Suprapubic skin (tissue), 4 donors: Measurements from ENCODE around the gene TMEM163. TPM values are rescaled to one million over a fixed set of nuclear protein-coding genes. Genes with fewer than 3 reads are reported as not detected.
"Not testable (repeated sequence)": the region's sequence is repeated elsewhere in the genome, so short reads cannot be mapped to it uniquely, and the experiment has no call there.

Experiments used
- DNase-seq, 2 donors: peaks; one replicate each; pipeline ENCODE4 v3.0.0-alpha.2; 2019; ENCODE audit warnings: low spot score in 2 of 2
- H3K27ac ChIP-seq: fragments of 200-600 bp; sonication (generic); one replicate; pipeline ENCODE4 v1.5.1; 2019
- H3K27me3 ChIP-seq: fragments of 200-600 bp; sonication (generic); one replicate; pipeline ENCODE4 v1.5.1; 2019
- H3K36me3 ChIP-seq: fragments of 200-600 bp; sonication (generic); one replicate; pipeline ENCODE4 v1.5.1; 2019
- H3K4me1 ChIP-seq: fragments of 200-600 bp; sonication (generic); one replicate; pipeline ENCODE4 v1.5.1; 2019
- H3K4me3 ChIP-seq: fragments of 200-600 bp; sonication (generic); one replicate; pipeline ENCODE4 v1.5.1; 2019; ENCODE audit warnings: mild to moderate bottlenecking
- H3K9me3 ChIP-seq: fragments of 200-600 bp; sonication (generic); one replicate; pipeline ENCODE4 v1.5.1; 2019
- EP300 ChIP-seq: sonication (generic); formaldehyde crosslinking; IDR thresholded peaks from one replicate; pipeline ENCODE4 v1.6.1; 2017; ENCODE audit warnings: antibody characterized with exemption
- POLR2A ChIP-seq, 2 donors: fragments of 450-650 bp; IDR thresholded peaks; one replicate each; pipeline ENCODE4 v1.6.1; 2017; ENCODE audit warnings: antibody characterized with exemption in 2 of 2, mild to moderate bottlenecking in 2 of 2, moderate library complexity in 2 of 2
- POLR2AphosphoS5 ChIP-seq, 3 donors: sonication (generic); formaldehyde crosslinking; IDR thresholded peaks; one replicate each; pipeline ENCODE4 v1.6.1; 2017; ENCODE audit warnings: antibody characterized with exemption in 3 of 3
- WGBS: methylation state at CpG from one replicate; pipeline ENCODE4 v1.1.5; 2018; 5-methylcytosine and 5-hydroxymethylcytosine counted together
- total RNA-seq, 4 donors: library from RNA; depleted of rRNA; stranded (reverse); fragments of >200 nt; gene quantifications; one replicate each; pipeline ENCODE4 v1.1.0, GENCODE V29; 2016
- TF ChIP-seq, protein P1 (sequence below), 2 donors: fragments of 200-600 bp in 1 of 2; fragments of 450-650 bp in 1 of 2; sonication (generic) in 1 of 2; IDR thresholded peaks; one replicate each; pipeline ENCODE4 v1.5.1; 2016 to 2019; ENCODE audit warnings: antibody characterized with exemption in 2 of 2, mild to moderate bottlenecking in 1 of 2, moderate library complexity in 1 of 2

Gene TMEM163
- total RNA-seq, 4 donors from 2014 or later, result 0.23 to 0.72 TPM; not detected in 2

DNA sequence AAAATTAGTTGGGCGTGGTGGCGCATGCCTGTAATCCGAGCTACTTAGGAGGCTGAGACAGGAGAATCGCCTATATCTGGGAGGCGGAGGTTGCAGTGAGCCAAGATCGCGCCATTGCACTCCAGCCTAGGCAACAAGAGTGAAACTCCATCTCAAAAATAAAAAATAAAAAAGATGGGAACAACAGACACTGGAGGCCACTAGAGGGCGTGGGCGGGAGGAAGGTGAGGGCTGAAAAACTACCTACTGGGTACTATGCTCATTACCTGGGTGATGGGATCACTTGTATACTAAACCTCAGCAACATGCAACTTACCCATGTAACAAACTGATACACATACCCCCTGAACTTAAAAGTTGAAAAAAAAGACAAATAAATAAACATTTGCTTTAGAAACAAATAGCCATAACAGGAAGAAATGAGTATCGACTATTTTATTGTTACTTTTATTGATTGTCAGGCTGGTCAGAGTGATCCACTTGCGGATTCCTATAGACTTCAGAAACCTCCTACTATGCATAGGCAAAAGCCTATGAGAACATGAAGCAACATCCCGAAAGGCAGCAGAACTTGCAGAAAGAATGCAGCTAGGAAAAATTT, 61.0 kb downstream of the TMEM163 start:
- Histone ChIP-seq H3K4me3 (no peak overlapping the region), H3K27me3 (no peaks in the 10 kb centered on the region), H3K27ac (no peak overlapping the region), H3K9me3 (no peaks in the 10 kb centered on the region), H3K4me1 (no peaks in the 10 kb centered on the region), H3K36me3 (no peaks in the 10 kb centered on the region)
- no peak for DNase-seq
- TF ChIP-seq POLR2AphosphoS5 (IDR thresholded peaks at IDR 0.05) (no peak), POLR2A (IDR thresholded peaks at IDR 0.05) (no peak), EP300 (no peak)
- TF ChIP-seq, protein P1, sequence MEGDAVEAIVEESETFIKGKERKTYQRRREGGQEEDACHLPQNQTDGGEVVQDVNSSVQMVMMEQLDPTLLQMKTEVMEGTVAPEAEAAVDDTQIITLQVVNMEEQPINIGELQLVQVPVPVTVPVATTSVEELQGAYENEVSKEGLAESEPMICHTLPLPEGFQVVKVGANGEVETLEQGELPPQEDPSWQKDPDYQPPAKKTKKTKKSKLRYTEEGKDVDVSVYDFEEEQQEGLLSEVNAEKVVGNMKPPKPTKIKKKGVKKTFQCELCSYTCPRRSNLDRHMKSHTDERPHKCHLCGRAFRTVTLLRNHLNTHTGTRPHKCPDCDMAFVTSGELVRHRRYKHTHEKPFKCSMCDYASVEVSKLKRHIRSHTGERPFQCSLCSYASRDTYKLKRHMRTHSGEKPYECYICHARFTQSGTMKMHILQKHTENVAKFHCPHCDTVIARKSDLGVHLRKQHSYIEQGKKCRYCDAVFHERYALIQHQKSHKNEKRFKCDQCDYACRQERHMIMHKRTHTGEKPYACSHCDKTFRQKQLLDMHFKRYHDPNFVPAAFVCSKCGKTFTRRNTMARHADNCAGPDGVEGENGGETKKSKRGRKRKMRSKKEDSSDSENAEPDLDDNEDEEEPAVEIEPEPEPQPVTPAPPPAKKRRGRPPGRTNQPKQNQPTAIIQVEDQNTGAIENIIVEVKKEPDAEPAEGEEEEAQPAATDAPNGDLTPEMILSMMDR (IDR thresholded peaks at IDR 0.05), result no peak
- 77% methylated on average over 12 of the region's 12 CpGs for WGBS

DNA sequence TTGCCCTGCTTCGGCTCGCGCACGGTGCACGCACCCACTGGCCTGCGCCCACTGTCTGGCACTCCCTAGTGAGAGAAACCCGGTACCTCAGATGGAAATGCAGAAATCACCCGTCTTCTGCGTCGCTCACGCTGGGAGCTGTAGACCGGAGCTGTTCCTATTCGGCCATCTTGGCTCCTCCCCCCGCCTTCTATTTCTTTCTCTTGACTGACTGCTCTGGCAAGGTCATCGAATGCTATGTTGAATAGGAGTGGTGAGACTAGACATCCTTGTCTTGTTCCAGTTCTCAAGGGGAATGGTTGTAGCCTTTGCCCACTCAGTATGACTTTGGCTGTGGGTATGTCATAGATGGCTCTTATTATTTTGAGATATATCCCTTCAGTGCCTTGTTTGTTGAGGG, 62.4 kb downstream of the TMEM163 start:
- H3K27ac ChIP-seq, H3K27me3 ChIP-seq, H3K4me3 ChIP-seq, H3K4me1 ChIP-seq, H3K9me3 ChIP-seq, DNase-seq, H3K36me3 ChIP-seq: not testable (repeated sequence)
- 88% methylated on average over 8 of the region's 15 CpGs for WGBS

DNA sequence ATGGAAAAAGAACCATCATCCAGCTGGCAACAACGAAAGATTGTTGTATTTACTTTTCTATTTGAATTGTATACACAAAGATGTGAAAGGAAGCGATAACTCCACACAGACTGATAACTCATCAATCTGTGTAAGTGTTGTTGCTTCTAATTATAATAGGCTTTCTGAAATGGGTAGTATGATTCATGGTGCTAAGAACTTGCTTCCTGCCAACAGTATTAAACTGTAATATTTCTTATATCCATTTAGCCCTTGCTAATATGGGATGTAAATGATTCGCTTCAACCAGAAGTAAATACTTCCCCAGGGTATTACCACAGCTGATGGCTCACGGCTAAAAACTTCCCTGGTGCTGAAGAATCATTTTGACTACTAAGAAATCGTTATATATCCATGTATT, 70.2 kb downstream of the TMEM163 start:
- TF ChIP-seq EP300 (no peak), POLR2AphosphoS5 (IDR thresholded peaks at IDR 0.05) (no peak), POLR2A (IDR thresholded peaks at IDR 0.05) (no peak)
- TF ChIP-seq, protein P1 (IDR thresholded peaks at IDR 0.05), result no peak
- Histone ChIP-seq H3K9me3 (no peaks in the 10 kb centered on the region), H3K4me1 (no peaks in the 10 kb centered on the region), H3K36me3 (no peaks in the 10 kb centered on the region), H3K4me3 (no peak overlapping the region), H3K27me3 (no peaks in the 10 kb centered on the region), H3K27ac (no peak overlapping the region)
- DNase-seq, result no peak
- WGBS, result 76% methylated on average over 5 of the region's 5 CpGs

DNA sequence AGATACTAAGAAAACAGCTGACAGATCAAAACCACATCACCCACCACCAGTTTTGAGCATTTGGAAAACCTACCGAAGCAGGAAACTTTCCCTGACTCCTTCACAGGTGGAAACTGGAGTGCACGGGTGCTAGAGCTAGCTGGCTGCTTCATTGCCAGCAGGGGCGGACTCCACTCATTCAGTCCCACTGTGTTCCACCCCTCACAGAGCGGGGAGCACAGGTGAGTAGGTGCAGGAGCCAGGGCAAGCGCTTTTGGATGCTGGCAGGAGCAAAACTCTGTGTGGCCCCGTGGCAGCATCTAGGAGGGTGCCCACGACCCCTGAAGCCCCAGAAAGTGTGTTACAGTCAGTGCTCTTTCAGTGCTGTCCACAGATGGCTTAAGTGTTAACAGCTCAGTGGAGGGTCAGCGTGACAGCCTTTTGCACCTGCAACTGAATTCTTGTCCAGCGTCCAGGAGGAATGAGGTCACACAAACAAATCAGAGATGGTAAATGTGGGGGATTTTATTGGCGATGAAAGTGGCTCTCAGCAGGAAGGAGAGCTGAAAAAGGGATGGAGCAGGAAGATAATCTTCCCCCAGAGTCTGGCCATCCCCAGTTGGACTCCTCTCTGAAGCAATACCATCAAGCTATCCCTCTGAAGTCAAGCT, 71.1 kb downstream of the TMEM163 start:
- TF ChIP-seq POLR2AphosphoS5 (IDR thresholded peaks at IDR 0.05) (no peak), POLR2A (IDR thresholded peaks at IDR 0.05) (no peak), EP300 (no peak)
- no peaks in the 10 kb centered on the region for H3K4me1 ChIP-seq
- H3K9me3 ChIP-seq, result no peaks in the 10 kb centered on the region
- H3K4me3 ChIP-seq, result no peak overlapping the region
- no peak overlapping the region for H3K27ac ChIP-seq
- no peak for DNase-seq
- no peaks in the 10 kb centered on the region for H3K27me3 ChIP-seq
- H3K36me3 ChIP-seq, result no peaks in the 10 kb centered on the region
- WGBS, result 77% methylated on average over 10 of the region's 10 CpGs

DNA sequence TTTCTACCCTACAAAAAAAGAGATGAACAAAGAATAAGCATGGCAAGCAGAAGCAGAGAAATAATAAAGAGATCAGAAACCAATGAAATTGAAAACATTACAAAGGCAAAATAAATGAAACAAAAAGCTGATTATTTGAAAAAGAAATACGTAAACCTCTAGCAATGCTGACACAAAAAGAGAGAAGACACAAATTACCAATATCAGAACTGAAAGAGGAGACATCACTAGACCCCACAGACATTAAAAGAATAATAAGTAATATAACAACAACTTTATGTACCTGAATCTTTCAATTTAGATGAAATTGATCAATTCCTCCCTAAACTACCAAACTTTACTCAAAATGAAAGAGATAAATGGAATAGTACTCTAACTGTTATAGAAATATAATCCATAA, 75.9 kb downstream of the TMEM163 start:
- no peak overlapping the region for H3K27ac ChIP-seq
- no peaks in the 10 kb centered on the region for H3K4me1 ChIP-seq
- no peak for DNase-seq
- H3K36me3 ChIP-seq, result no peaks in the 10 kb centered on the region
- no peak for TF ChIP-seq EP300
- TF ChIP-seq POLR2AphosphoS5 (IDR thresholded peaks at IDR 0.05), result no peak
- TF ChIP-seq, protein P1 (IDR thresholded peaks at IDR 0.05), result no peak
- no peak for TF ChIP-seq POLR2A (IDR thresholded peaks at IDR 0.05)
- H3K9me3 ChIP-seq, result no peaks in the 10 kb centered on the region
- H3K4me3 ChIP-seq, result no peak overlapping the region
- WGBS, result 88% methylated on average over 1 of the region's 1 CpG
- no peaks in the 10 kb centered on the region for H3K27me3 ChIP-seq

DNA sequence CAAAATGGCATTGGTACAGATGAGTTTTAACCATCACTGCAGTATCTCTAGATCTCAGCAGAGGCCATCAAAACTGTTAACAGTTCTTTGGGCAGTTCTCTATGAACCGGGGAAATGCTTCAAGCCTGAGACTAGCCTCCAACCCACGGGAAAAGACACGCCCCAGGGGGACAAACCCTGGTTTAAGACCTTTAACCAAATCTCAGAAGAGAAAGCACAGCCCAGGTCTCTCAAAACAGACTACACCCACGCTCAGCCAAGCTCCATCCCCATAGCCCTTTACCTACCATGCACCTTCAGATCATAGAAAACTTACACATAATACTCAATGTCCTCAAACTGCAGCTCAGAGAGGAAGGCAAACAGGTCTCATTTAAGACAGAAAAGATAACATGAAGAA, 78.3 kb downstream of the TMEM163 start:
- DNase-seq, result no peak
- Histone ChIP-seq H3K4me3 (no peak overlapping the region), H3K9me3 (no peaks in the 10 kb centered on the region), H3K4me1 (no peaks in the 10 kb centered on the region), H3K36me3 (no peaks in the 10 kb centered on the region), H3K27me3 (no peaks in the 10 kb centered on the region), H3K27ac (no peak overlapping the region)
- WGBS, result 60% methylated on average over 4 of the region's 4 CpGs
- no peak for TF ChIP-seq EP300
- TF ChIP-seq POLR2AphosphoS5 (IDR thresholded peaks at IDR 0.05), result no peak
- no peak for TF ChIP-seq POLR2A (IDR thresholded peaks at IDR 0.05)
- TF ChIP-seq, protein P1 (IDR thresholded peaks at IDR 0.05), result no peak
